Fibroblast of lung (primary cell): ENCODE data around the gene RIC8B. TPM values are rescaled to one million over a fixed set of nuclear protein-coding genes. Genes with fewer than 3 reads are reported as not detected.

ENCODE experiments used
- DNase-seq, 2 donors: peaks; one replicate each; pipeline versions ENCODE4 v3.0.0 to v3.0.0-alpha.2; 2010; ENCODE audit warnings: low read depth in 2 of 2
- H2AFZ ChIP-seq: 2 replicates; pipeline ENCODE4 v1.5.1; 2012; ENCODE audit warnings: low read length, control low read depth, inconsistent platforms
- H3K27ac ChIP-seq: 2 replicates; pipeline ENCODE4 v1.5.1; 2011; ENCODE audit warnings: low read length, control low read depth; ENCODE audit not compliant: insufficient read depth
- H3K27me3 ChIP-seq: 2 replicates; pipeline ENCODE4 v1.5.1; 2011; ENCODE audit warnings: mild to moderate bottlenecking, low read length; ENCODE audit not compliant: control insufficient read depth, insufficient read depth
- H3K36me3 ChIP-seq: 2 replicates; pipeline ENCODE4 v1.5.1; 2011; ENCODE audit warnings: low read length; ENCODE audit not compliant: control insufficient read depth, insufficient read depth
- H3K4me1 ChIP-seq: 2 replicates; pipeline ENCODE4 v1.5.1; 2011; ENCODE audit warnings: low read length; ENCODE audit not compliant: control insufficient read depth, insufficient read depth; ENCODE audit errors: extremely low read depth
- H3K4me2 ChIP-seq: 2 replicates; pipeline ENCODE4 v1.5.1; 2011; ENCODE audit warnings: low read length, control low read depth; ENCODE audit not compliant: insufficient read depth; ENCODE audit errors: extremely low read depth
- H3K4me3 ChIP-seq, 4 experiments: fragments of 200-600 bp in 1 of 4; sonication (generic) in 1 of 4; replicated peaks in 1 of 4; 2 replicates each; pipeline ENCODE4 v1.5.1; 2011 to 2016; ENCODE audit warnings: low read length in 4 of 4, low read depth in 3 of 4, mild to moderate bottlenecking in 3 of 4, control low read depth in 2 of 4, inconsistent platforms in 1 of 4, mixed read lengths in 1 of 4; ENCODE audit not compliant: insufficient read depth in 1 of 4; ENCODE audit errors: control extremely low read depth in 1 of 4
- H3K79me2 ChIP-seq: 2 replicates; pipeline ENCODE4 v1.5.1; 2012; ENCODE audit warnings: mild to moderate bottlenecking, low read length, inconsistent platforms; ENCODE audit not compliant: control insufficient read depth, insufficient read depth
- H3K9ac ChIP-seq: 2 replicates; pipeline ENCODE4 v1.5.1; 2011; ENCODE audit warnings: mild to moderate bottlenecking, low read length, control low read depth; ENCODE audit not compliant: insufficient read depth
- H3K9me3 ChIP-seq: 2 replicates; pipeline ENCODE4 v1.5.1; 2012; ENCODE audit warnings: low read depth, low read length; ENCODE audit not compliant: control insufficient read depth, insufficient read depth
- H4K20me1 ChIP-seq: 2 replicates; pipeline ENCODE4 v1.5.1; 2011; ENCODE audit warnings: low read length; ENCODE audit not compliant: control insufficient read depth, insufficient read depth; ENCODE audit errors: extremely low read depth
- EZH2 ChIP-seq: IDR thresholded peaks from 2 replicates; pipeline ENCODE4 v1.5.1; 2012; ENCODE audit warnings: low read length, control low read depth, mild to moderate bottlenecking; ENCODE audit errors: missing control alignments
- polyA plus RNA-seq, 2 donors: library from polyadenylated mRNA; depleted of rRNA in 1 of 2; stranded (reverse) in 1 of 2; unstranded in 1 of 2; fragments of >200 nt; gene quantifications; 2 replicates each; pipeline ENCODE4 v1.2.1, GENCODE V29; 2011 to 2012; ENCODE audit warnings: missing spikeins in 1 of 2
- total RNA-seq: library from RNA; depleted of rRNA; stranded (reverse); fragments of >200 nt; gene quantifications from 2 replicates; pipeline ENCODE4 v1.2.1, GENCODE V29; 2014
- TF ChIP-seq, protein P1 (sequence below), 2 donors: IDR thresholded peaks in 1 of 2; conservative IDR thresholded peaks in 1 of 2; 1 replicate in 1 of 2; 2 replicates in 1 of 2; pipeline ENCODE4 v1.5.1; 2011 to 2012; ENCODE audit warnings: low read length in 2 of 2, control low read depth in 1 of 2, inconsistent platforms in 1 of 2, low read depth in 1 of 2, mild to moderate bottlenecking in 1 of 2

Gene RIC8B
- total and polyA plus RNA-seq, 2 donors (not counting 1 experiment from before 2014, with no cell fraction given), result 9.2 to 11.6 TPM

DNA sequence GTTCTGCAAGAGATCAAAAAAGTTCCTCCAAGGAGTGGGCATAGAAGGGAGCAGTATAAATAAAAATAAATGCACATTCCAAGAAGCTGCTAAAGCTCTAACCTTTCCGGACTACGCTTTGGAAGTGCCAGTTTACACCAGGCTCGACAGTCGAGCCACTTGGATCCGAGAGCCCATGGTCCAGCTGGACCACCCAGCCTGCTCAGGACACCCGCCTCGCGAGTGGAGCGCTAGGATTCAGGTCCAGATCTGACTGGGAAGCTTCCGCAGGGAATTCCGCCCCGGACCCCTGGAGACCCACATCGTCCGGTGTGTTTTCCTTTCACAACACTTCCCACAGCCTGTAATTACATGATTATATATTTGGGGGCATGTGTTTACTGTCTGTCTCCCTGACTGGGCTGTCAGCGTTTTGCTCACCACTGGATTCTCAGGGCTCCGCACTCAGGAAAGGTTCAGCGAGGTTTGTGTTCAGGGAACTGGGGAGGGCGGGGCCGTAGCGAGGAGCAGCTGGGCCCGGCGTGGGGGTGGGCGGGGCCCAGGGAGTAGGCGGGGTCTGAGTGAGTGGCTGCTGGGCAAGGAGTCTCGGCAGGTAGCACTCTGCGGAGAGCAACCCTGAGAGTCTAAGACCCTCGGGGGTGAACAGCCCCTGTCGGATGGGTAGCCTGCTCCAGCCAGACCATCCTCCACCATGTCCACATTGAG lies 128.9 kb downstream of the RIC8B start:
- Histone ChIP-seq H2AFZ (peak overlapping the region; percentile 85), H3K9me3 (no peaks in the 10 kb centered on the region), H3K4me1 (peaks cover 2% of the 10 kb centered on the region), H3K4me2 (peak overlapping the region; percentile 98), H3K4me3 (peak overlapping the region; percentile 53 to 75 (median 64)), H4K20me1 (no peaks in the 10 kb centered on the region), H3K36me3 (no peaks in the 10 kb centered on the region), H3K27me3 (no peaks in the 10 kb centered on the region), H3K9ac (no peak overlapping the region), H3K27ac (no peak overlapping the region), H3K79me2 (no peaks in the 10 kb centered on the region)
- peak; percentile 34 to 49 for DNase-seq
- TF ChIP-seq EZH2, result no peak
- TF ChIP-seq, protein P1, sequence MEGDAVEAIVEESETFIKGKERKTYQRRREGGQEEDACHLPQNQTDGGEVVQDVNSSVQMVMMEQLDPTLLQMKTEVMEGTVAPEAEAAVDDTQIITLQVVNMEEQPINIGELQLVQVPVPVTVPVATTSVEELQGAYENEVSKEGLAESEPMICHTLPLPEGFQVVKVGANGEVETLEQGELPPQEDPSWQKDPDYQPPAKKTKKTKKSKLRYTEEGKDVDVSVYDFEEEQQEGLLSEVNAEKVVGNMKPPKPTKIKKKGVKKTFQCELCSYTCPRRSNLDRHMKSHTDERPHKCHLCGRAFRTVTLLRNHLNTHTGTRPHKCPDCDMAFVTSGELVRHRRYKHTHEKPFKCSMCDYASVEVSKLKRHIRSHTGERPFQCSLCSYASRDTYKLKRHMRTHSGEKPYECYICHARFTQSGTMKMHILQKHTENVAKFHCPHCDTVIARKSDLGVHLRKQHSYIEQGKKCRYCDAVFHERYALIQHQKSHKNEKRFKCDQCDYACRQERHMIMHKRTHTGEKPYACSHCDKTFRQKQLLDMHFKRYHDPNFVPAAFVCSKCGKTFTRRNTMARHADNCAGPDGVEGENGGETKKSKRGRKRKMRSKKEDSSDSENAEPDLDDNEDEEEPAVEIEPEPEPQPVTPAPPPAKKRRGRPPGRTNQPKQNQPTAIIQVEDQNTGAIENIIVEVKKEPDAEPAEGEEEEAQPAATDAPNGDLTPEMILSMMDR (conservative IDR thresholded peaks at IDR 0.05 in 1 of 2, IDR thresholded peaks at IDR 0.05 in 1 of 2; ENCODE audit: low read depth in 1 of 2, low read length in 2 of 2), result no peak

DNA sequence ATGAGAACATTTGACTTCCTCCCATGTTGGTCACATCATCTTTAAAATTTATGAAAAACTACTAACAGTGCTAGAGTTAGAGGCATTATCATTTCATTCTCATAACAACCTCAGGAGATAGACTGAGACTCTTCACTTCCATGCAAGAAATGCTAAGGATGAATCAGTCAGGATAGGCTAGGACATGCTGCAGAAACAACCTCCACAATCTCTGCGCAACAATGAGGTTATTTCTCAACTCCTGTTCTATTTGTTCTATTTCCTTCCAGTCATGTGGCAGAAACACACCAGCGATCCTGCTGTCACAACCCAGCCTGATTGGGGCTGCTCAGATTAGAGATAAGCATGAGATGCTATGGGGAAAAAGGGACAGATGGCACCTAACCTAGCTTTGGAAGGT lies 132.2 kb downstream of the RIC8B start:
- TF ChIP-seq, protein P1 (conservative IDR thresholded peaks at IDR 0.05 in 1 of 2, IDR thresholded peaks at IDR 0.05 in 1 of 2; ENCODE audit: low read depth in 1 of 2, low read length in 2 of 2), result no peak
- no peak for TF ChIP-seq EZH2
- Histone ChIP-seq H3K9me3 (no peaks in the 10 kb centered on the region), H4K20me1 (no peaks in the 10 kb centered on the region), H3K27ac (no peak overlapping the region), H3K27me3 (no peaks in the 10 kb centered on the region), H3K36me3 (no peaks in the 10 kb centered on the region), H3K9ac (no peak overlapping the region), H3K4me3 (no peak overlapping the region), H3K4me2 (no peak overlapping the region), H2AFZ (no peak overlapping the region), H3K79me2 (no peaks in the 10 kb centered on the region), H3K4me1 (peaks cover 2% of the 10 kb centered on the region)
- no peak for DNase-seq

DNA sequence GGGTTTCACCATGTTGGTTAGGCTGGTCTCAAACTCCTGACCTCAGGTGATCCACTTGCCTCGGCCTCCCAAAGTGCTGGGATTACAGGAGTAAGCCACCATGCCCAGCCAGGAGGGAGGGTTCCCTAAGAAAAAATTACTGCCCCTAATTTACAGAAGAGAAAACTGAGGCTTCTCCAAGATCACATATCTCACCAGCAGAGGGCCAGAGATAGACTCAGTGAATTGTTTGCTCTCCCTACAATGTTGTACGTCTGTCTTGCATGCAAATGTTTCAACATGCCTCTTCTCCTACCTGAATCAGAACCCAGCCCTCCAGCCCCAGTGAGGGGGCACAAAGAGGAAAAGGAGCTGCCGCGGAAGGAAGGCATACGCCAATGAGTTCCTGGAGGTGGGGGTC lies 132.9 kb downstream of the RIC8B start:
- Histone ChIP-seq H3K9ac (no peak overlapping the region), H3K27me3 (no peaks in the 10 kb centered on the region), H3K79me2 (no peaks in the 10 kb centered on the region), H3K36me3 (no peaks in the 10 kb centered on the region), H3K4me3 (no peak overlapping the region), H4K20me1 (no peaks in the 10 kb centered on the region), H2AFZ (no peak overlapping the region), H3K27ac (no peak overlapping the region), H3K9me3 (no peaks in the 10 kb centered on the region), H3K4me1 (peaks cover 2% of the 10 kb centered on the region), H3K4me2 (no peak overlapping the region)
- DNase-seq, result no peak
- TF ChIP-seq EZH2, result no peak
- TF ChIP-seq, protein P1 (conservative IDR thresholded peaks at IDR 0.05 in 1 of 2, IDR thresholded peaks at IDR 0.05 in 1 of 2; ENCODE audit: low read depth in 1 of 2, low read length in 2 of 2), result no peak
